GM12892 (cell line): ENCODE data around the gene L1CAM.

Experiments
- POLR2A ChIP-seq: IDR thresholded peaks from 2 replicates; pipeline ENCODE4 v1.6.1; 2011; ENCODE audit warnings: low read depth, low read length, control low read depth
- POLR2AphosphoS5 ChIP-seq: IDR thresholded peaks from 2 replicates; pipeline ENCODE4 v1.6.1; 2011; ENCODE audit warnings: low read depth, low read length, control low read depth

- TF ChIP-seq POLR2AphosphoS5, result no peak
- no peak for TF ChIP-seq POLR2A
Observed at GRCh38 chrX:153874366-153875125, 11.4 kb downstream of the L1CAM start.
